BE2C (cell line): ENCODE data around the gene GOT1.

Experiments
- DNase-seq: peaks from one replicate; pipeline ENCODE4 v3.0.0-alpha.2; 2020
- H3K27me3 ChIP-seq: fragments of 250-450 bp; sonication (Bioruptor Pico); 2 replicates; pipeline ENCODE4 v1.5.1; 2020; ENCODE audit warnings: mild to moderate bottlenecking
- H3K36me3 ChIP-seq: fragments of 250-450 bp; sonication (Bioruptor Pico); 2 replicates; pipeline ENCODE4 v1.5.1; 2020; ENCODE audit warnings: mild to moderate bottlenecking
- H3K4me1 ChIP-seq: fragments of 250-450 bp; sonication (Bioruptor Pico); 2 replicates; pipeline ENCODE4 v1.5.1; 2020
- H3K4me3 ChIP-seq: 2 replicates; pipeline ENCODE4 v1.5.1; 2011; ENCODE audit warnings: low read depth, low read length
- H3K9me3 ChIP-seq: fragments of 250-450 bp; sonication (Bioruptor Pico); 2 replicates; pipeline ENCODE4 v1.5.1; 2020
- CTCF ChIP-seq: IDR thresholded peaks from 2 replicates; pipeline ENCODE4 v1.5.1; 2012; ENCODE audit warnings: mild to moderate bottlenecking, low read depth, low read length

The GOT1 gene

GRCh38 chr10:99358101-99358500, 72.3 kb downstream of the GOT1 start:
- H3K27me3 ChIP-seq, result peaks cover 3% of the 10 kb centered on the region; the same call in 1 of the 2 replicates
- no peak for DNase-seq
- TF ChIP-seq CTCF, result no peak
- H3K4me3 ChIP-seq, result no peak overlapping the region
- H3K4me1 ChIP-seq, result no peaks in the 10 kb centered on the region
- H3K9me3 ChIP-seq, result no peaks in the 10 kb centered on the region
- no peaks in the 10 kb centered on the region for H3K36me3 ChIP-seq

DNA sequence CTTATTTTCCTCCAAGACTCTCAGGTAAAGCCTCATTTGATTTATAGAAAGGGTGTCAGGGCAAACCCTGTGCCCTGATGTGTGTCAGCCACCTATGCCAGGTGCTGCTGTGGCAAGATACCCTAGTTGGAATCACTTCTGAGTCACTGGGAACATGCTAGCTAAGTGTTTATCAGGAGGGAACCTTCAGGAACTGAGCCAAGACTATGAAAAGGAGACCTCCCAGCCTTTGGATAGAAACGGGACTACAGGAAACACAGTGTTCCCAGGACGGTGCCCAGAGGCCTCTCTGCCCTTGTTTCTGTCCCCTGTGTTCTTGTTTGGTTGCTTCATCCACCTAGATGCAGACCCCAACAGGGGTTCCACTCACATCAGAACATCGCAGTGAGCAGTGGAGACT, 72.7 kb downstream of the GOT1 start:
- DNase-seq, result no peak
- H3K4me1 ChIP-seq, result no peaks in the 10 kb centered on the region
- peaks cover 3% of the 10 kb centered on the region; the same call in 1 of the 2 replicates for H3K27me3 ChIP-seq
- H3K4me3 ChIP-seq, result no peak overlapping the region
- no peak for TF ChIP-seq CTCF
- H3K36me3 ChIP-seq, result no peaks in the 10 kb centered on the region
- no peaks in the 10 kb centered on the region for H3K9me3 ChIP-seq

- Histone ChIP-seq H3K27me3 (peaks cover 3% of the 10 kb centered on the region; the same call in 1 of the 2 replicates), H3K9me3 (no peaks in the 10 kb centered on the region), H3K4me3 (no peak overlapping the region), H3K4me1 (no peaks in the 10 kb centered on the region), H3K36me3 (no peaks in the 10 kb centered on the region)
- DNase-seq, result no peak
- no peak for TF ChIP-seq CTCF
Measured at GRCh38 chr10:99353182-99353581, 77.2 kb downstream of the GOT1 start.

DNA sequence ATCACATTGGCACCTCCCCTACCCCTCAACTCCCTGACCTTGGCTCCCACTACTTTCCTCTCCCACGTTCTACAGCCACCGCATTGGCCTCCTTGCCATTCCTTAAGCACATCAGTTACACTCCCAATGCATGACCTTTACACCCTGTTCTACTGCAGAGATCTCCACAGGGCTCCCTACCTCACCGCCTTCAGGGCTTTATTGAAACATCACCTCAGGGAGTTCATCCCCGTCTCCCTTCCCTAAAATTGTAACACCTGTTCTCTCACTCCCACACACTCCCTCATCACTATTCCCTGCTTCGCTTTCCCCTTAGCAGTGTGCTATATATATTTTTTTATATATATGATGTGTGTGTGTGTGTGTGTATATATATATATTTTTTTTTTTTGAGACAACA, 82.8 kb downstream of the GOT1 start:
- no peaks in the 10 kb centered on the region for H3K27me3 ChIP-seq
- H3K9me3 ChIP-seq, result no peaks in the 10 kb centered on the region
- H3K4me1 ChIP-seq, result no peaks in the 10 kb centered on the region
- no peak for DNase-seq
- no peak for TF ChIP-seq CTCF
- H3K36me3 ChIP-seq, result no peaks in the 10 kb centered on the region
- H3K4me3 ChIP-seq, result no peak overlapping the region
